SK-N-SH (cell line): Measurements from ENCODE around the gene TROAP. TPM values are rescaled to one million over a fixed set of nuclear protein-coding genes. Genes with fewer than 3 reads are reported as not detected.
A peak's percentile ranks its signal among the peaks of the same experiment; 100 is the strongest.
"Not testable (repeated sequence)": the region's sequence is repeated elsewhere in the genome, so short reads cannot be mapped to it uniquely, and the experiment has no call there.

ENCODE experiments used
- CTCF ChIA-PET: fragments of 300-600, 350-600 bp; formaldehyde crosslinking; extraction: SDS; loops from one replicate; lab custom pipeline; 2021; lab: Yijun Ruan, JAX
- POLR2A ChIA-PET: fragments of 350-600 bp; sonication (Branson Sonifier 250); formaldehyde crosslinking; extraction: SDS; loops from one replicate; lab custom pipeline; 2020; ENCODE audit warnings: antibody characterized with exemption, inconsistent platforms; lab: Yijun Ruan, JAX
- DNase-seq: peaks from one replicate; pipeline ENCODE4 v3.0.0; 2012
- H2AFZ ChIP-seq: fragments of 200-600 bp; sonication (generic); 2 replicates; pipeline ENCODE4 v1.8.1; 2016; ENCODE audit warnings: antibody characterized with exemption, mild to moderate bottlenecking, low read depth
- H3F3A ChIP-seq: fragments of 200-600 bp; sonication (generic); replicated peaks from 2 replicates; pipeline ENCODE3; 2016; ENCODE audit warnings: antibody characterized with exemption, mild to moderate bottlenecking; ENCODE audit not compliant: insufficient read depth
- H3K27ac ChIP-seq, 2 experiments: fragments of 200-500 bp in 1 of 2; fragments of 200-600 bp in 1 of 2; sonication (Bioruptor generic) in 1 of 2; sonication (generic), shearing (Covaris generic) in 1 of 2; 2 replicates each; pipeline versions ENCODE4 v1.5.1 to v1.6.1; 2014 to 2016; ENCODE audit warnings: low read depth in 2 of 2, inconsistent platforms in 1 of 2, low read length in 1 of 2, mild to moderate bottlenecking in 1 of 2, mixed read lengths in 1 of 2
- H3K27me3 ChIP-seq: fragments of 200-600 bp; sonication (generic), shearing (Covaris generic); 2 replicates; pipeline ENCODE4 v1.6.1; 2016; ENCODE audit warnings: mixed run types; ENCODE audit not compliant: insufficient read depth
- H3K36me3 ChIP-seq, 2 experiments: fragments of 200-500 bp in 1 of 2; fragments of 200-600 bp in 1 of 2; sonication (Bioruptor generic) in 1 of 2; sonication (generic) in 1 of 2; replicated peaks in 1 of 2; 2 replicates each; pipeline versions ENCODE3 to v1.5.1; 2014 to 2016; ENCODE audit warnings: low read length in 1 of 2, mild to moderate bottlenecking in 1 of 2; ENCODE audit not compliant: insufficient read depth in 2 of 2, control insufficient read depth in 1 of 2
- H3K4me1 ChIP-seq, 2 experiments: fragments of 200-500 bp in 1 of 2; fragments of 200-600 bp in 1 of 2; sonication (Bioruptor generic) in 1 of 2; sonication (generic), shearing (Covaris generic) in 1 of 2; 2 replicates each; pipeline versions ENCODE4 v1.5.1 to v1.6.1; 2014 to 2016; ENCODE audit warnings: low read depth in 1 of 2, low read length in 1 of 2, mixed run types in 1 of 2; ENCODE audit not compliant: insufficient read depth in 2 of 2, control insufficient read depth in 1 of 2
- H3K4me2 ChIP-seq: fragments of 200-600 bp; sonication (generic), shearing (Covaris generic); 2 replicates; pipeline ENCODE4 v1.6.1; 2017; ENCODE audit warnings: mixed run types
- H3K4me3 ChIP-seq, 2 experiments: fragments of 200-500 bp in 1 of 2; fragments of 200-600 bp in 1 of 2; sonication (Bioruptor generic) in 1 of 2; sonication (generic), shearing (Covaris generic) in 1 of 2; 2 replicates each; pipeline versions ENCODE4 v1.5.1 to v1.8.1; 2014 to 2016; ENCODE audit warnings: low read depth in 2 of 2, inconsistent platforms in 1 of 2, low read length in 1 of 2, mild to moderate bottlenecking in 1 of 2, mixed read lengths in 1 of 2, moderate library complexity in 1 of 2
- H3K79me2 ChIP-seq: fragments of 200-600 bp; sonication (generic); 2 replicates; pipeline ENCODE4 v1.8.1; 2017; ENCODE audit warnings: mild to moderate bottlenecking; ENCODE audit not compliant: insufficient read depth
- H3K9ac ChIP-seq: fragments of 200-600 bp; sonication (generic); 2 replicates; pipeline ENCODE4 v1.6.1; 2017; ENCODE audit warnings: mixed run types
- H3K9me2 ChIP-seq: fragments of 200-600 bp; sonication (generic); 2 replicates; pipeline ENCODE4 v1.6.1; 2017; ENCODE audit warnings: mixed run types
- H3K9me3 ChIP-seq: fragments of 200-600 bp; sonication (generic); 2 replicates; pipeline ENCODE4 v1.6.1; 2017; ENCODE audit warnings: mixed run types, mild to moderate bottlenecking, moderate library complexity
- H4K20me1 ChIP-seq: fragments of 200-600 bp; sonication (generic); 2 replicates; pipeline ENCODE4 v1.6.1; 2017; ENCODE audit warnings: mild to moderate bottlenecking, mixed run types; ENCODE audit not compliant: insufficient read depth
- NFIC ChIP-seq: IDR thresholded peaks from 2 replicates; pipeline ENCODE4 v1.4.0; 2012; ENCODE audit warnings: borderline replicate concordance
- REST ChIP-seq: IDR thresholded peaks from 2 replicates; pipeline ENCODE4 v1.6.1; 2012; ENCODE audit warnings: mild to moderate bottlenecking, low read depth, low read length, moderate library complexity
- SIN3A ChIP-seq: IDR thresholded peaks from 2 replicates; pipeline ENCODE4 v1.6.1; 2012; ENCODE audit warnings: low read depth, mild to moderate bottlenecking, low read length, moderate library complexity, borderline replicate concordance
- TCF12 ChIP-seq: IDR thresholded peaks from 2 replicates; pipeline ENCODE4 v1.4.0; 2012
- WGBS: methylation state at CpG from one replicate; pipeline ENCODE4 v1.1.6; 2017; ENCODE audit warnings: low lambda C conversion rate; 5-methylcytosine and 5-hydroxymethylcytosine counted together
- polyA plus RNA-seq, 3 experiments: library from polyadenylated mRNA; depleted of rRNA; stranded (reverse); fragments of >200 nt; gene quantifications; 2 replicates each; pipeline ENCODE4 v1.2.3, GENCODE V29; 2012

TROAP gene
- polyA plus RNA-seq, 1 of the 3 experiments (the other 2 are of a cell fraction): 26.2 TPM

DNA sequence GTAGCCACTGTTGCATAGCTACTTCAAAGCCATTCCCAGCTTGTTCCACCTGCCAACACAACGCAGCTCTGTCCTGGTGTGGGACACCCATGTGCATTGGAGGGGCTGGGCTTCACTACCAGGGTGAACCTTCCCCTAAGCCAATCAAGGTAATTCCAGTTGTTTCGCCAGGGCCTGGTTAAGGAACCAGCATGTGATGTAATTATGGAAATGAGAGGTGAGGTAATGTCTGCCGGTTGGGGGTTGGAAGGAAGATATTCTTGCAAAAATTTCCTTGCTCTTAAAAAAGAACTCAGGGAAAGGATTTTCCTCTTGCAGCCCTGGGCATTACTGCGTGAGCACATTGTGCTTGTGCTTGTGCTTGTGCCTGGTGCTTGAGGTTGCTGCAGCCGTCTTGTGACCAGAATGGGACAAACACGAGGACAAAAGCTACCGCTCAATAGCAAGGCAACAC, 43.3 kb upstream of the TROAP start:
- Histone ChIP-seq H3K27ac (no peak overlapping the region), H3K27me3 (no peaks in the 10 kb centered on the region), H3K36me3 (no peaks in the 10 kb centered on the region), H3K4me2 (no peak overlapping the region), H3K9me3 (no peaks in the 10 kb centered on the region), H2AFZ (no peak overlapping the region), H3K79me2 (no peaks in the 10 kb centered on the region), H3F3A (no peaks in the 10 kb centered on the region), H3K9me2 (no peaks in the 10 kb centered on the region), H3K9ac (no peak overlapping the region), H3K4me3 (no peak overlapping the region), H4K20me1 (no peaks in the 10 kb centered on the region), H3K4me1 (peaks cover 0 to 23% of the 10 kb centered on the region in 2 experiments; a peak in 1 of 4 replicates)
- WGBS: 87% methylated on average over 6 of the region's 7 CpGs
- CTCF ChIA-PET: interaction anchor here (0.6 to 29.6 kb wide), 7 partner anchors 10 to 556 kb away, joined by 3 to 658 read pairs (median 5); partner anchors contain the start of gene C1QL4
- TF ChIP-seq SIN3A: no peak
- TF ChIP-seq NFIC: no peak
- POLR2A ChIA-PET: no interaction called here
- DNase-seq: peak; percentile 25

DNA sequence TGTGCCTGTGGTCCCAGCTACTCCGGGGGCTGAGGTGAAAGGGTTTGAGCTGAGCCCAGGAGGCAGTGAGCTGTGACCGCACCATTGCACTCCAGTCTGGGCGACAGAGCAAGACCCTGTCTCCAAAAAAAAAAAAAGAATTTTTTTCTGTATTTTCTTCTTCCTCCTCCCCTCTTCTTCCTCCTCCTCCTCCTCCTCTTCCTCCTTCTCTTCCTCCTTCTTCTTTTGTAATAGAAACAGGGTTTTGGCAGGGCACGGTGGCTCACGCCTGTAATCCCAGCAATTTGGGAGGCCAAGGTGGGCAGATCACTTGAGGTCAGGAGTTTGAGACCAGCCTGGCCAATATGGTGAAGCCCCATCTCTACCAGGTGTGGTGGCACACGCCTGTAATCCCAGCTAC, 42.5 kb upstream of the TROAP start:
- H3K9me3 ChIP-seq, H2AFZ ChIP-seq, H3K4me3 ChIP-seq, POLR2A ChIA-PET, H3K9me2 ChIP-seq, H4K20me1 ChIP-seq, H3F3A ChIP-seq, H3K27me3 ChIP-seq, H3K36me3 ChIP-seq, H3K9ac ChIP-seq, H3K79me2 ChIP-seq, DNase-seq, H3K4me2 ChIP-seq, H3K27ac ChIP-seq: not testable (repeated sequence)
- CTCF ChIA-PET: interaction anchor here (0.6 to 29.6 kb wide), 6 partner anchors 9 to 555 kb away, joined by 3 to 658 read pairs (median 8); partner anchors contain the start of gene C1QL4
- 83% methylated on average over 6 of the region's 6 CpGs for WGBS
- peaks cover 0 to 23% of the 10 kb centered on the region in 2 experiments; a peak in 1 of 4 replicates for H3K4me1 ChIP-seq

GRCh38 chr12:49282302-49282701, 40.8 kb upstream of the TROAP start:
- Histone ChIP-seq H3K4me2 (no peak overlapping the region), H3K27ac (no peak overlapping the region), H3K36me3 (no peaks in the 10 kb centered on the region), H3K9me2 (no peaks in the 10 kb centered on the region), H3K27me3 (no peaks in the 10 kb centered on the region), H3K79me2 (no peaks in the 10 kb centered on the region), H4K20me1 (no peaks in the 10 kb centered on the region), H3K9ac (no peak overlapping the region), H3F3A (no peaks in the 10 kb centered on the region), H3K4me1 (peaks cover 0 to 15% of the 10 kb centered on the region in 2 experiments; a peak in 1 of 4 replicates), H3K9me3 (no peaks in the 10 kb centered on the region), H3K4me3 (no peak overlapping the region), H2AFZ (peak overlapping the region; percentile 79; the same call in 1 of the 2 replicates)
- WGBS: 91% methylated on average over 5 of the region's 5 CpGs
- DNase-seq: peak; percentile 27
- CTCF ChIA-PET: interaction anchor here (0.6 to 29.6 kb wide), 5 partner anchors 10 to 232 kb away, joined by 3 to 658 read pairs (median 5); partner anchors contain the start of gene C1QL4
- POLR2A ChIA-PET: no interaction called here
- TF ChIP-seq REST: no peak
- TF ChIP-seq TCF12: no peak

DNA sequence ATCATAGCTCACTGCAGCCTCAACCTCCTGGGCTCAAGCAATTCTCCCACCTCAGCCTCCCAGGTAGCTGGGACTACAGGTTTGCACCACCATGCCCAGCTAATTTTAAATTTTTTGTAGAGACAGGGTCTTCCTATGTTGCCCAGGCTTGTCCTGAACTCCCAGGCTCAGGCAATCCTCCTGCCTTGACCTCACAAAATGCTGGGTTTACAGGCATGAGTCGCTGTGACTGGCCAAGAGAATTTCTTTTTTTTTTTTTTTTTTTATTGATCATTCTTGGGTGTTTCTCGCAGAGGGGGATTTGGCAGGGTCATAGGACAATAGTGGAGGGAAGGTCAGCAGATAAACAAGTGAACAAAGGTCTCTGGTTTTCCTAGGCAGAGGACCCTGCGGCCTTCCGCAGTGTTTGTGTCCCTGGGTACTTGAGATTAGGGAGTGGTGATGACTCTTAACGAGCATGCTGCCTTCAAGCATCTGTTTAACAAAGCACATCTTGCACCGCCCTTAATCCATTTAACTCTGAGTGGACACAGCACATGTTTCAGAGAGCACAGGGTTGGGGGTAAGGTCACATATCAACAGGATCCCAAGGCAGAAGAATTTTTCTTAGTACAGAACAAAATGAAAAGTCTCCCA, 40.2 kb upstream of the TROAP start:
- H3K9me2 ChIP-seq, POLR2A ChIA-PET, H3K9me3 ChIP-seq, H3K36me3 ChIP-seq, H4K20me1 ChIP-seq, H3K79me2 ChIP-seq, DNase-seq, H3K27me3 ChIP-seq, H3K4me2 ChIP-seq, H3K4me3 ChIP-seq, H3F3A ChIP-seq, H3K9ac ChIP-seq, H3K27ac ChIP-seq: not testable (repeated sequence)
- Histone ChIP-seq H3K4me1 (peaks cover 0 to 10% of the 10 kb centered on the region in 2 experiments; a peak in 1 of 4 replicates), H2AFZ (peak overlapping the region; percentile 79; the same call in 1 of the 2 replicates)
- 76% methylated on average over 3 of the region's 6 CpGs for WGBS
- CTCF ChIA-PET: interaction anchor here (1.4 to 29.6 kb wide), 3 partner anchors 10 to 231 kb away, joined by 3 to 658 read pairs (median 9); partner anchors contain the start of gene C1QL4
